BE2C (cell line): ENCODE results near the gene COL19A1.
A peak's percentile ranks its signal among the peaks of the same experiment; 100 is the strongest.

Experiments used
- DNase-seq: peaks from one replicate; pipeline ENCODE4 v3.0.0-alpha.2; 2020
- H3K27me3 ChIP-seq: fragments of 250-450 bp; sonication (Bioruptor Pico); 2 replicates; pipeline ENCODE4 v1.5.1; 2020; ENCODE audit warnings: mild to moderate bottlenecking
- H3K36me3 ChIP-seq: fragments of 250-450 bp; sonication (Bioruptor Pico); 2 replicates; pipeline ENCODE4 v1.5.1; 2020; ENCODE audit warnings: mild to moderate bottlenecking
- H3K4me1 ChIP-seq: fragments of 250-450 bp; sonication (Bioruptor Pico); 2 replicates; pipeline ENCODE4 v1.5.1; 2020
- H3K4me3 ChIP-seq: 2 replicates; pipeline ENCODE4 v1.5.1; 2011; ENCODE audit warnings: low read depth, low read length
- H3K9me3 ChIP-seq: fragments of 250-450 bp; sonication (Bioruptor Pico); 2 replicates; pipeline ENCODE4 v1.5.1; 2020
- TF ChIP-seq, protein P1 (sequence below): IDR thresholded peaks from 2 replicates; pipeline ENCODE4 v1.5.1; 2012; ENCODE audit warnings: mild to moderate bottlenecking, low read depth, low read length

Gene COL19A1

GRCh38 chr6:70103798-70104197 is 237.4 kb downstream of the COL19A1 start:
- no peak for DNase-seq
- Histone ChIP-seq H3K9me3 (no peaks in the 10 kb centered on the region), H3K4me1 (peaks cover 4% of the 10 kb centered on the region; the same call in 1 of the 2 replicates), H3K27me3 (no peaks in the 10 kb centered on the region), H3K36me3 (no peaks in the 10 kb centered on the region), H3K4me3 (no peak overlapping the region)
- TF ChIP-seq, protein P1, sequence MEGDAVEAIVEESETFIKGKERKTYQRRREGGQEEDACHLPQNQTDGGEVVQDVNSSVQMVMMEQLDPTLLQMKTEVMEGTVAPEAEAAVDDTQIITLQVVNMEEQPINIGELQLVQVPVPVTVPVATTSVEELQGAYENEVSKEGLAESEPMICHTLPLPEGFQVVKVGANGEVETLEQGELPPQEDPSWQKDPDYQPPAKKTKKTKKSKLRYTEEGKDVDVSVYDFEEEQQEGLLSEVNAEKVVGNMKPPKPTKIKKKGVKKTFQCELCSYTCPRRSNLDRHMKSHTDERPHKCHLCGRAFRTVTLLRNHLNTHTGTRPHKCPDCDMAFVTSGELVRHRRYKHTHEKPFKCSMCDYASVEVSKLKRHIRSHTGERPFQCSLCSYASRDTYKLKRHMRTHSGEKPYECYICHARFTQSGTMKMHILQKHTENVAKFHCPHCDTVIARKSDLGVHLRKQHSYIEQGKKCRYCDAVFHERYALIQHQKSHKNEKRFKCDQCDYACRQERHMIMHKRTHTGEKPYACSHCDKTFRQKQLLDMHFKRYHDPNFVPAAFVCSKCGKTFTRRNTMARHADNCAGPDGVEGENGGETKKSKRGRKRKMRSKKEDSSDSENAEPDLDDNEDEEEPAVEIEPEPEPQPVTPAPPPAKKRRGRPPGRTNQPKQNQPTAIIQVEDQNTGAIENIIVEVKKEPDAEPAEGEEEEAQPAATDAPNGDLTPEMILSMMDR = peak; percentile 69

DNA sequence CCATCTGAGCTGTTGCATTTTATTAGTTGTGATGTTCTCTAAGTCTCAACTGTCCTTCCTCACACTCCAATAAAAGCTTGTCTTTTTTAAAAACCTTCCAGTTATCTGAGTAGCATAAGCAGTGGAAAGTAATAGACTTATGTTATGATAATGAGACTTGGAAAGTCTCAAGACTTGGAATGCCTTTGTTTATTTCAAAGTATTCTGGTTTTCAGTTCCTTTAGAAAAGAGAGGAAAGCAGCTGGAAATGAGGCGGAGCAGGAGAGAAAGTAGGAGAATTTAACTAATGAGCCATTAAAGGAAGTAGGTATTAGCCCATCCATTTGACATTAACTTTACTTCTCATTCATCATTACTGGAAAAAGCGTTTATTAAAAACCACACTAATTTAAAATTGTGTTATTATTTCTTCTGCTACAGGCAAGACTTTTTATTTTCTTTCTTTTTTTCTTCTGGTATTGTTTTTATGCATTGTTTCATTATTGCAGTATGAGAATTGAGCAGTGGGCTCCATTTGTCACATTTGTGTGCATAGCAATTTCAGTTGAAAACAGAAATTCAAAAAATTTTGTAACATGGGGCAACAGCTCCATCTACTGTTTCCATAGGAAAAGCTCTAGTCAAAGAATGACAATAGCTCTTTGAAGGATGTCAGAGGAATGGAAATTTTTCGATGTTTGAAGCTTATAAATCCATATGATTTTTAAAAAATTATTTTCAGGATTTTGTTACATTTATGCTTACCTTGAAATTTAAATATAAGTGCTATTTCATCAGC is 241.7 kb downstream of the COL19A1 start:
- no peak for DNase-seq
- no peaks in the 10 kb centered on the region for H3K27me3 ChIP-seq
- H3K4me1 ChIP-seq = no peaks in the 10 kb centered on the region
- H3K36me3 ChIP-seq = no peaks in the 10 kb centered on the region
- no peaks in the 10 kb centered on the region for H3K9me3 ChIP-seq
- TF ChIP-seq, protein P1 = peak; percentile 76
- H3K4me3 ChIP-seq = no peak overlapping the region

DNA sequence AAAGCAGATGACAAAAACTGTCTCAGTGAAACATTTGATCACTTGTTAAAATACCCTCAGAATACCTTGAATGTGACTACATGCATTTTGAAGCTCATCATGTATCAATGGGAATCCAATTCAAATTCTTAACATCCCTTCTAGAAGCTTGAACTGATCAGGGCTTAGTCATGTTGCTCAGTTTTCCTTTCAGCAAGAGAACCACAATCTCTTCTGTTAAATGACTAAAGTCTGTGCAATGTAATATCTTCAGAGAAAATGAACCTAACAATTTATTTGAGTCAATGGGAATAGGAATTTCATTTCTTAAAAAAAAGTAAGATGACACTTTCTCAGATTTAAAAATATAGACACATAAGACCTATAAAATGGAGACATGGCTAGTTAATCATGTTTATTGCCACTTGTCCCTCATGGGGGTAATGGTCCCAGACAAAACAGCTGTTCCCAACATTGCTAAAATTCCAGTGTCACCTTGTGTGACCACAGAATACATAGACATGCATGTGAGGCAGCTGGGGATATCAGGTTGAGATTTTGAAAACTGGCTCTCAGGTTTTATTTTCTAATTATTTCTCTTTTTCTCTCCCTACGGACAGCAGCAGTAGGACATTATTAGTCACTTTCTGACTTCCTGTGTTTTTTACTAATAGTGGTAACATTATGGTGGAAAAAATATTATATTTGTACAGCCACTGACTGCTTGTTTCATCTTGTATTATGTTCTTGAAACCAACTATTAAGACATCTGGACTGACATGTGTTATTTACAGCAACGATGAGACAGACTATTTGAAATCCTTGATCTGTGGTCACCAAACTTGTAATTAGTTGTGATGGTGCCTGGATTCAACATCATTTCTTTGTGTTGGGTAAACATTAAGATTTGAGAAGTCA is 244.0 kb downstream of the COL19A1 start:
- H3K4me1 ChIP-seq = no peaks in the 10 kb centered on the region
- no peak for DNase-seq
- H3K4me3 ChIP-seq = no peak overlapping the region
- H3K27me3 ChIP-seq = no peaks in the 10 kb centered on the region
- TF ChIP-seq, protein P1 = no peak
- no peaks in the 10 kb centered on the region for H3K36me3 ChIP-seq
- no peaks in the 10 kb centered on the region for H3K9me3 ChIP-seq

GRCh38 chr6:70111737-70112136 is 245.4 kb downstream of the COL19A1 start:
- Histone ChIP-seq H3K4me1 (no peaks in the 10 kb centered on the region), H3K4me3 (no peak overlapping the region)
- TF ChIP-seq, protein P1 = no peak

DNA sequence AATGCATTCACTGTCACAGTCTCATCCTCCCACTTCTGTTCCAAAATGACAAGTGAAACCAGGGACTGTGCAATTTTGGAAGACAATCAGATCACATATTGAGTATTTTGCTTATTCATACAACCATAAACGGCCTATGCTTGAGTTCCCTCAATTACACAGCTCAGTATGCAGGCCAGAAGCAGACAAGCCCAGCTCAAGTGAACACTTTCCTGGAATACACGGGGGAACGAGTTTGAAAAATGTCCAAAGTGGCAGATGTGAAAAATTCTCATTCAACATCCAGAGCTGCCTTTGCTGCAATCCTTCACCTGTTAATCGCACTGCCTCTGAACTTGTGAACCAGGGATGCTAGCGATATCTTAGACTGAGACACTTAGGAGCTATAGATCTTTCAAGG is 246.4 kb downstream of the COL19A1 start:
- Histone ChIP-seq H3K27me3 (no peaks in the 10 kb centered on the region), H3K9me3 (no peaks in the 10 kb centered on the region), H3K4me1 (no peaks in the 10 kb centered on the region), H3K4me3 (no peak overlapping the region), H3K36me3 (no peaks in the 10 kb centered on the region)
- DNase-seq = no peak
- TF ChIP-seq, protein P1 = no peak

More at GRCh38 chr6:70111737-70112136, 245.4 kb downstream of the COL19A1 start:
- H3K36me3 ChIP-seq = no peaks in the 10 kb centered on the region
- H3K9me3 ChIP-seq = no peaks in the 10 kb centered on the region
- H3K27me3 ChIP-seq = no peaks in the 10 kb centered on the region
- no peak for DNase-seq
